ENCODE data around the gene VKORC1.
A peak's percentile ranks its signal among the peaks of the same experiment; 100 is the strongest.

DNA sequence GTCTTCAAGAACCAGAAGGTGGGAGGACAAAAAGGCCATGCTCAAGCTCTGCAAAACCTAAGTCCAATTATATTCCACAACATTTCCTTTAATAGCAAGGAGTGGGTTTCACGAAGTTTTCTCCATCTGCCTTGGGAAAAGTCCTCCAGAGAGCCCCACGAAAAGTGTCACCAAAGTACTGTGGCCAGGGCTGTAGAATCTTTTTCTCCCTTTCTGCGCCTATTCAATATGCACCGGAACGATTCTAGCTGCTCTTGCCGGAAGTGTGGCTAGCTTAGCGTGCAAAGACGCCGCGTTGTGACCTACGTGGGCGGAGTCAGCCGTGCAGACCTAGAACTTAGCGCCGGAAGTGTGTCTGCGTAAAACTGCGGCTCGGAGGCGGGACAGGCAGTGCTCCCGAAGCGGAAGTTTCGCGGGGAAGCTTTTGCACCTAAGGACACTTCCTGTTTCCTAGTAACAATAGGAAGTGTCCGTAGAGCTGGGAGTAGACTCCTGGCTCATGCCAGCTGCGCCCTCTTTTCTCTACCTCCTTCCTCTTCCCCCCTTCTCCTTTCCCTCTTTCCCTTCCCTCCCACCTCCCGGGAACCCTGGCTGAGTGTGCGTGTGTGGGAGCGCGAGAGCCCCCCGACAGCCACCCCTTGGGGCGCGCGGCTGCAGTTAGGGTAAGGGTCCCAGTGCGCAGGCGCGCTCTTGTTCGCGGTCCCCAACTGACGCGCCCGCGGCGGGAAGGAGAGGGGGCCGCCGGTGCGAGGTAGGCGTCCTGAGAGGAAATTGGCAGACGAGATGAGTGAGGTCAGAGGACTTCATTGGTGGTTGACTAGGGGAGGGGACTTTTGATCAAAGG is 20.4 kb downstream of the VKORC1 start, which contains the start of the genes ZNF646 and ZNF668:
- TF ChIP-seq SIN3A (IDR thresholded peaks at IDR 0.05; ENCODE audit: borderline replicate concordance, insufficient read depth, low read length) = peak; percentile 25; the same call in 1 of the 2 replicates
- peak; percentile 90; the same call in 1 of the 2 replicates for TF ChIP-seq POLR2AphosphoS5 (IDR thresholded peaks at IDR 0.05; ENCODE audit: low read depth, low read length)
- peak; percentile 87; the same call in 1 of the 2 replicates for TF ChIP-seq TAF1 (IDR thresholded peaks at IDR 0.05; ENCODE audit: borderline replicate concordance, insufficient read depth, low read length)
- TF ChIP-seq REST (IDR thresholded peaks at IDR 0.05; ENCODE audit: insufficient read depth in 1 of 2, low read depth in 2 of 2, low read length in 2 of 2) = no peak
